Sigmoid colon (tissue), 7 donors: ENCODE results near the gene NSUN6. TPM values are rescaled to one million over a fixed set of nuclear protein-coding genes. Genes with fewer than 3 reads are reported as not detected.

ENCODE experiments used
- DNase-seq: peaks from one replicate; pipeline ENCODE4 v3.0.0-alpha.2; 2019
- H3K27ac ChIP-seq, 4 donors: fragments of 200-600 bp; sonication (generic); one replicate each; pipeline ENCODE4 v1.5.1; 2016 to 2019; ENCODE audit warnings: mild to moderate bottlenecking in 1 of 4
- H3K27me3 ChIP-seq, 3 donors: fragments of 200-600 bp; sonication (generic); one replicate each; pipeline ENCODE4 v1.5.1; 2019; ENCODE audit warnings: mild to moderate bottlenecking in 1 of 3
- H3K36me3 ChIP-seq, 4 donors: fragments of 200-600 bp; sonication (generic); one replicate each; pipeline ENCODE4 v1.5.1; 2016 to 2019
- H3K4me1 ChIP-seq, 4 donors: fragments of 200-600 bp; sonication (generic); one replicate each; pipeline ENCODE4 v1.5.1; 2017 to 2019
- H3K4me3 ChIP-seq, 4 donors: fragments of 200-600 bp; sonication (generic); one replicate each; pipeline ENCODE4 v1.5.1; 2017 to 2019; ENCODE audit warnings: mild to moderate bottlenecking in 2 of 4, moderate library complexity in 1 of 4
- H3K9me3 ChIP-seq, 4 donors: fragments of 200-600 bp in 3 of 4; sonication (generic) in 3 of 4; one replicate each; pipeline versions ENCODE4 v1.5.1 to v1.6.1; 2013 to 2019
- EP300 ChIP-seq, 4 donors: sonication (generic); formaldehyde crosslinking; IDR thresholded peaks; one replicate each; pipeline ENCODE4 v1.6.1; 2017; ENCODE audit warnings: antibody characterized with exemption in 4 of 4
- POLR2A ChIP-seq, 2 donors: fragments of 450-650 bp; IDR thresholded peaks; one replicate each; pipeline ENCODE4 v1.6.1; 2016; ENCODE audit warnings: antibody characterized with exemption in 2 of 2, mild to moderate bottlenecking in 2 of 2, moderate library complexity in 2 of 2
- POLR2AphosphoS5 ChIP-seq, 4 donors: sonication (generic); formaldehyde crosslinking; IDR thresholded peaks; one replicate each; pipeline ENCODE4 v1.6.1; 2017; ENCODE audit warnings: antibody characterized with exemption in 4 of 4
- WGBS, 2 donors: extraction: QIAGEN DNeasy Blood & Tissue Kit; methylation state at CpG; one replicate each; pipeline ENCODE4 v1.1.7; 2013; 5-methylcytosine and 5-hydroxymethylcytosine counted together
- intact Hi-C: fragments of 100-400 bp; cut with DNase I; formaldehyde crosslinking; loops from one replicate; pipeline ENCODE4 v1.15.1; 2023
- polyA plus RNA-seq, 3 donors: library from polyadenylated mRNA; stranded (reverse); fragments of 200-250 nt; gene quantifications; one replicate each; pipeline ENCODE4 v1.2.3, GENCODE V29; 2013
- total RNA-seq, 4 donors: library from RNA; depleted of rRNA; stranded (reverse); fragments of >200 nt; gene quantifications; one replicate each; pipeline ENCODE4 v1.1.0, GENCODE V29; 2016
- TF ChIP-seq, protein P1 (sequence below), 4 experiments: fragments of 450-650 bp in 3 of 4; fragments of 200-600 bp in 1 of 4; IDR thresholded peaks; one replicate each; pipeline ENCODE4 v1.5.1; 2016 to 2019; ENCODE audit warnings: antibody characterized with exemption in 4 of 4, mild to moderate bottlenecking in 3 of 4, moderate library complexity in 2 of 4
- donor health status: healthy with polysubstance abuse.
- donor health status: Bipolar disorder and iron deficiency.
- donor health status: healthy.

The NSUN6 gene
- total and polyA plus RNA-seq, 7 donors = 4.4 to 20.2 (median 7.3) TPM

DNA sequence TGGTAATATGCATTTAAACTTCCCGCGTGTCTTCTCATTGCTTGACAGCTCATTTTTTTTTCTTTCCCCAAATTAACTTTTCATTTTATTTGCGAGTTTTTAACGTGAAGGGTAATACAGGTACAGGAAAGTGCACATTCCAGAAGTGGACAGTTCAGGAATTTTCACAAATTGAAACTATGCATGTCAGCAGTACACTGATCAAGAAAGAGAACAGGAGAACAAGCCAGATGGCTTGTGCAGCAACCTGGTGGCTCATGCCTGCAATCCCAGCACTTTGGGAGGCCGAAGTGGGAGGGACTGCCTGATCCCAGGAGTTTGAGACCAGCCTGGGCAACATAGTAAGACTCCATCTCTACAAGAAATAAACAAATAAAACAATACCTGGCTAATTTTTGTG is 36.3 kb upstream of the NSUN6 start:
- TF ChIP-seq, protein P1, sequence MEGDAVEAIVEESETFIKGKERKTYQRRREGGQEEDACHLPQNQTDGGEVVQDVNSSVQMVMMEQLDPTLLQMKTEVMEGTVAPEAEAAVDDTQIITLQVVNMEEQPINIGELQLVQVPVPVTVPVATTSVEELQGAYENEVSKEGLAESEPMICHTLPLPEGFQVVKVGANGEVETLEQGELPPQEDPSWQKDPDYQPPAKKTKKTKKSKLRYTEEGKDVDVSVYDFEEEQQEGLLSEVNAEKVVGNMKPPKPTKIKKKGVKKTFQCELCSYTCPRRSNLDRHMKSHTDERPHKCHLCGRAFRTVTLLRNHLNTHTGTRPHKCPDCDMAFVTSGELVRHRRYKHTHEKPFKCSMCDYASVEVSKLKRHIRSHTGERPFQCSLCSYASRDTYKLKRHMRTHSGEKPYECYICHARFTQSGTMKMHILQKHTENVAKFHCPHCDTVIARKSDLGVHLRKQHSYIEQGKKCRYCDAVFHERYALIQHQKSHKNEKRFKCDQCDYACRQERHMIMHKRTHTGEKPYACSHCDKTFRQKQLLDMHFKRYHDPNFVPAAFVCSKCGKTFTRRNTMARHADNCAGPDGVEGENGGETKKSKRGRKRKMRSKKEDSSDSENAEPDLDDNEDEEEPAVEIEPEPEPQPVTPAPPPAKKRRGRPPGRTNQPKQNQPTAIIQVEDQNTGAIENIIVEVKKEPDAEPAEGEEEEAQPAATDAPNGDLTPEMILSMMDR (IDR thresholded peaks at IDR 0.05) = no peak
- TF ChIP-seq POLR2A (IDR thresholded peaks at IDR 0.05) (no peak), EP300 (IDR thresholded peaks at IDR 0.05) (no peak), POLR2AphosphoS5 (IDR thresholded peaks at IDR 0.05) (no peak)
- intact Hi-C loops = no loop called here
- no peak overlapping the region for H3K4me3 ChIP-seq
- H3K4me1 ChIP-seq = no peaks in the 10 kb centered on the region
- WGBS, 2 donors = 59 to 89% methylated on average over 5 of the region's 5 CpGs
- DNase-seq = no peak
- H3K9me3 ChIP-seq = no peaks in the 10 kb centered on the region
- no peaks in the 10 kb centered on the region for H3K27me3 ChIP-seq
- H3K27ac ChIP-seq = no peak overlapping the region
- no peaks in the 10 kb centered on the region for H3K36me3 ChIP-seq

- H3K4me1 ChIP-seq = no peaks in the 10 kb centered on the region
- no peaks in the 10 kb centered on the region for H3K9me3 ChIP-seq
- no peaks in the 10 kb centered on the region for H3K36me3 ChIP-seq
- DNase-seq = no peak
- no peak overlapping the region for H3K4me3 ChIP-seq
- TF ChIP-seq POLR2AphosphoS5 (IDR thresholded peaks at IDR 0.05) (no peak), POLR2A (IDR thresholded peaks at IDR 0.05) (no peak), EP300 (IDR thresholded peaks at IDR 0.05) (no peak)
- TF ChIP-seq, protein P1 (IDR thresholded peaks at IDR 0.05) = no peak
- intact Hi-C loops = no loop called here
- WGBS, 2 donors = 81 to 85% methylated on average over 7 of the region's 7 CpGs
- H3K27ac ChIP-seq = no peak overlapping the region
- H3K27me3 ChIP-seq = no peaks in the 10 kb centered on the region
Measured at GRCh38 chr10:18687195-18687594, 35.8 kb upstream of the NSUN6 start.

DNA sequence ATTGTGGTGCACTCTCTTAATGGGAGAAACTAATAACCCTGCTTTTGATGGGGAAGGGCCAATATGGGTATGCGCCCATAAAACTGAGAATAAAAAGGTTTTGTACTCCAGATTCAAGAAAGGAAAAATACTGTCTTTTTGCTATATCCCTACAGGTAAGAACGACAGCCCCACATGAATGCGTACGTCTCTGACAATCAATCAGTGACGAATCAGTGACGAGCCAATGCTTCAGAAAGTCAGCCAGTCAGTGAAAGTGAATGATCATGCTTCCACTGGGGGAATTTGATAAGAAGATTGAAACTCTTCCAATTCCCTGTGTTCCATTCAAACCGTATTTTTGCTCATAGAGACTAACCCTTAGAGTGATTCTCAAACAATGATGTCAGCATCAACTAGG is 34.2 kb upstream of the NSUN6 start:
- Histone ChIP-seq H3K27me3 (no peaks in the 10 kb centered on the region), H3K9me3 (no peaks in the 10 kb centered on the region), H3K4me3 (no peak overlapping the region), H3K4me1 (no peaks in the 10 kb centered on the region), H3K27ac (no peak overlapping the region), H3K36me3 (no peaks in the 10 kb centered on the region)
- no peak for DNase-seq
- TF ChIP-seq EP300 (IDR thresholded peaks at IDR 0.05) (no peak), POLR2AphosphoS5 (IDR thresholded peaks at IDR 0.05) (no peak), POLR2A (IDR thresholded peaks at IDR 0.05) (no peak)
- TF ChIP-seq, protein P1 (IDR thresholded peaks at IDR 0.05) = no peak
- intact Hi-C loops = no loop called here
- 92 to 94% methylated on average over 7 of the region's 7 CpGs for WGBS, 2 donors

DNA sequence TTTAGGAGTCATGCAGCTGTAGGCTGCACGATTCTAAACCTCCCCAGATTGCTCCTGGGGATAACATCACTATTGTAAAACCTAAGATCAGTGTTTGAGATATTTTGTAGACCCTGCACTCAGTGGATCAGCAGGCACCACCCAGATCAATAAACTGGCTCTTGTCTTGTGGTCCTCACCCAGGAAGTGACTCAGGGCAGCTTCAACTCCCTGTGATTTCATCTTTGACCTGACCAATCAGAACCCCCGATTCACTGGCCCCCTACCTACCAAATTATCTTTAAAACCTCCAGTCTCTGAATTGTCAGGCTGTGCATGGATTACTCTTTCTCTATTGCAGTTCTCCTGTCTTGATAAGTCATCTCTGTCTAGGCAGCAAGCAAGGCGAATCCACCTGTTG is 33.6 kb upstream of the NSUN6 start:
- H3K9me3 ChIP-seq = no peaks in the 10 kb centered on the region
- DNase-seq = no peak
- H3K4me1 ChIP-seq = no peaks in the 10 kb centered on the region
- no peaks in the 10 kb centered on the region for H3K27me3 ChIP-seq
- no peaks in the 10 kb centered on the region for H3K36me3 ChIP-seq
- 76 to 78% methylated on average over 3 of the region's 3 CpGs for WGBS, 2 donors
- intact Hi-C loops = no loop called here
- no peak overlapping the region for H3K4me3 ChIP-seq
- TF ChIP-seq POLR2A (IDR thresholded peaks at IDR 0.05) (no peak), POLR2AphosphoS5 (IDR thresholded peaks at IDR 0.05) (no peak), EP300 (IDR thresholded peaks at IDR 0.05) (no peak)
- TF ChIP-seq, protein P1 (IDR thresholded peaks at IDR 0.05) = no peak
- H3K27ac ChIP-seq = no peak overlapping the region

- Histone ChIP-seq H3K4me3 (no peak overlapping the region), H3K36me3 (no peaks in the 10 kb centered on the region), H3K27ac (no peak overlapping the region), H3K4me1 (no peaks in the 10 kb centered on the region), H3K27me3 (no peaks in the 10 kb centered on the region), H3K9me3 (no peaks in the 10 kb centered on the region)
- TF ChIP-seq POLR2A (IDR thresholded peaks at IDR 0.05) = no peak
- WGBS, 2 donors = 67 to 86% methylated on average over 1 of the region's 1 CpG
- intact Hi-C loops = no loop called here
- DNase-seq = no peak
Measured at GRCh38 chr10:18684416-18684815, 33.0 kb upstream of the NSUN6 start.
